Activated naive CD4-positive, alpha-beta T cell treated with anti-CD3 and anti-CD28 coated beads, Interleukin-2, amount 10 ng/mL, durations not matched to agents 7 days and 5 days (primary cell): ENCODE measurements around the gene PDE6B.

Experiments used
- CTCF ChIA-PET: fragments of 350-600 bp; sonication (Branson Sonifier 250); formaldehyde crosslinking; loops from one replicate; lab custom pipeline; 2021; ENCODE audit warnings: antibody characterized with exemption; lab: Charles Lee
- DNase-seq: peaks from one replicate; pipeline ENCODE4 v3.0.0-alpha.2; 2020
- H3K27ac Mint-ChIP-seq: one replicate; pipeline ENCODE4 v1.8.0; 2021; ENCODE audit warnings: mild to moderate bottlenecking, moderate library complexity, mixed read lengths
- H3K27me3 Mint-ChIP-seq: one replicate; pipeline ENCODE4 v1.8.0; 2021; ENCODE audit warnings: mild to moderate bottlenecking, mixed read lengths
- H3K36me3 Mint-ChIP-seq: one replicate; pipeline ENCODE4 v1.8.0; 2021; ENCODE audit warnings: mixed read lengths
- H3K4me1 Mint-ChIP-seq: one replicate; pipeline ENCODE4 v1.8.0; 2021; ENCODE audit warnings: mixed read lengths
- H3K4me3 Mint-ChIP-seq: one replicate; pipeline ENCODE4 v1.8.0; 2021; ENCODE audit warnings: mild to moderate bottlenecking, moderate library complexity, mixed read lengths
- H3K9me3 Mint-ChIP-seq: one replicate; pipeline ENCODE4 v1.8.0; 2021; ENCODE audit warnings: mixed read lengths

The PDE6B gene

GRCh38 chr4:622996-623913 lies 2.1 kb upstream of the PDE6B start:
- Mint-ChIP-seq H3K27me3 (no peaks in the 10 kb centered on the region), H3K4me1 (no peaks in the 10 kb centered on the region), H3K36me3 (no peaks in the 10 kb centered on the region), H3K9me3 (peaks cover 11% of the 10 kb centered on the region), H3K4me3 (no peak overlapping the region), H3K27ac (no peak overlapping the region)
- CTCF ChIA-PET = no interaction called here
- DNase-seq = no peak

DNA sequence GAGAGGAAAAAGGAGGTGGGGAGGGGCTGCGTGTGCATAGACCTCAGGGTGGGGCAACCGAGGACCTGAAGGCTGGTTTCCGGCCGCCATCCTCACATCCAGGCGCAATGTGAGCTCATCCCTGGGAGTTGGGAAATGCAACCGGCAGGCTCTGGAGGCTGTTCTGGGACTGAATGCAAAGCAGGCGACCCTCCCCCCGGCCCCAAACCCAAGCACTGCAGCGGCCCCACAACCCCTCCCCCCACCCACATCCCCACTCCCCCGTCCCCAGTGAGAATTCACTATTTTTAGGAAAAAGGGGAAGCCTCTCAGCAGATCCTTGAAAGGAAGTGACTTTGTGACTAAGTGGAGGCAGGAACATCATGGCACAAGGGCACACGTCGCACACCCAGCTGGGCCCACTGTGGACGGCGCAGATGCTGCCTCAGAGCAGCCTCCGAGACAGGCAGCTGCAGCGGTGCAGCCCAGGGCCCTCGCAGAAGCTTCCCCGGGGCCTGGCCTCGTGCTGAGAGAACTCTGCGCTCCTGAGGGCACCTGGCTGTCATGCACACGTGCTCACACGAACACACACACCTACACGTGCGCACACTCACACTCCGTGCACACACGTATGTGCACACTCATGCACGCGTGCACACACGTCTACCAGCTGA lies 1.3 kb upstream of the PDE6B start:
- DNase-seq = no peak
- Mint-ChIP-seq H3K4me3 (no peak overlapping the region), H3K36me3 (no peaks in the 10 kb centered on the region), H3K4me1 (no peaks in the 10 kb centered on the region), H3K27me3 (no peaks in the 10 kb centered on the region), H3K27ac (no peak overlapping the region), H3K9me3 (peaks cover 11% of the 10 kb centered on the region)
- CTCF ChIA-PET = no interaction called here

- Mint-ChIP-seq H3K9me3 (peaks cover 8% of the 10 kb centered on the region), H3K27me3 (no peaks in the 10 kb centered on the region)
Observed at GRCh38 chr4:625631-626161, 323 bp downstream of the PDE6B start.

DNA sequence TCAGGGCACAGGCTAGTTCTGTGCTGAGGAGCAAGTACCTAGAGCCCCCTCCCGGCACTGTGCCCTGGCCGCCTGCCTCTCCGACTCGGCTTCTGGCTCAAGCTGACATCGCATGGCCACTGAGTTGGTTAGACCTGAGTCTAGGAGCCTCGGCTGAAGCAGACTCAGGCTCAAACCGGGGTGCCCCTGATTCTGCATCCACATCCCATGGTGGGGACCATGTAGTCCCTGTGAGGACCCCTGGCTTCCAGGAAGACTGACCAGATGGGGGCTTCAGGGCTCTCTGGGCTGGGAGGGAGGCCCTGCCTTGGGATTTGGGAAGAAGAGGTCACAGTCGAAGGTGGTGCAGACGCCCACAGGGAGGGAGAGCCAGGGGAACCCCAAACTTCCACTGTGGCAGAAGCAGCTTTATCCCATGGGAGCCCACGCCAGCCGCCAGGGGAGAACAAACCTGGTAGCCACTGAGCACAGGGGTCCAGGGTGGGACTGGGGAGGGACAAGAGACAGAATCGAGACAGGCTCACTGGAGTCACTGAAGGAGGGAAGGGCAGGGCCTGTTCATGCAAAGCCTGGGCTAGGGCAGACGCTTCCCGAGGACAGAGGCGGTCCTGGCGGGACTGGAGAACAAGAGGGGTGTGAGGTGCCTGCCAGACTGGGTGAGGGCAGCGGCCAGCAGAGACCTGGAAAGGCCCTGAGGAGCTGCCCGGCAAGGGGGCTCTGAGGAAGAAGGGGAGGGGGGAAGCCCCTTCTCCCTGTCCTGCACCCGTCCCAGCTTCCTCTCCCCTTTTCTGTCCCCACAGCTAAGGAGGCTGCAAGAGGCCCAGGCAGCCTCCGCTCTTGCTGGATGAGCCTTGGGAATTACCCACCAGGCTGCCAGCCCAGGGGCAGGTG lies 1.1 kb downstream of the PDE6B start:
- no peaks in the 10 kb centered on the region for H3K36me3 Mint-ChIP-seq
- no peak for DNase-seq
- CTCF ChIA-PET = no interaction called here
- no peaks in the 10 kb centered on the region for H3K4me1 Mint-ChIP-seq
- no peaks in the 10 kb centered on the region for H3K27me3 Mint-ChIP-seq
- H3K27ac Mint-ChIP-seq = no peak overlapping the region
- no peak overlapping the region for H3K4me3 Mint-ChIP-seq
- peaks cover 15% of the 10 kb centered on the region for H3K9me3 Mint-ChIP-seq

More at GRCh38 chr4:625631-626161, 323 bp downstream of the PDE6B start:
- Mint-ChIP-seq H3K4me1 (no peaks in the 10 kb centered on the region), H3K27ac (no peak overlapping the region), H3K36me3 (no peaks in the 10 kb centered on the region), H3K4me3 (no peak overlapping the region)
- CTCF ChIA-PET = no interaction called here
- no peak for DNase-seq

DNA sequence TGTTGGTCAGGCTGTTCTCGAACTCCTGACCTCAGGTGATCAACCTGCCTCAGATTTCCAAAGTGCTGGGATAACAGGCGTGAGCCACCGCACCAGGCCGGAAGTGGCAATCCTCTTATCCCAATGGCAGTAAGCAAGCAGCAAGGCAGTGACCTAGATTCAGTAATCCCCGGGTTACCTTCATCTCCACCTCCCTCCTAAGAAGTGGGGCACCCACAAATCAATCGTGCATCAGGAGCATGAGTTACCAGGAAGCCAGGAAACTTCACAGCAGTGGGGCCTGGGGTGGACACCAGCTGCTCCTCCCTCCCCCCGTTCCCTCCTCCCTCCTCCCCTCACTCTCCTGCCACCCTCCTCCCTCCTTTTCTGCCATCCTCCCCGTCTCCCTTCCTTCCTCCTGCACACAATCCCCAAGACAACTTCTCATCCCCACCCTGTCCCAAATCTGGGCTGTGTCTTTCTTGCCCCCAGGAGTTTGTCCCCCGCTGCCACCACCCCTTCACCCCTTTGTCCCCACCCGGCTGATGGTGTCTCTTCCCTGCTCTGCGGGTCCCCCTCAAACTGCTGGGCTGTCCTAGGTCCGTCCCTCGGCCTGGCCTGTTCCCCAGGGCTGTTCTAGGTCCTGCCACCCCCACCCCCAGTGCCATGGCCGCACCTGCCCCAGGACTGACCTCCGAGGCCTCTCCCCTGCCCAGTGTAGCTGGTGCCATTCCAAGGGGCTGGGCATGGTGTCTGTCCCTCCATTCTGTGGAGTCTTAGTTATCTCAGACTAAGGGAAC lies 2.2 kb downstream of the PDE6B start:
- H3K36me3 Mint-ChIP-seq = no peaks in the 10 kb centered on the region
- no peaks in the 10 kb centered on the region for H3K27me3 Mint-ChIP-seq
- CTCF ChIA-PET = no interaction called here
- no peak for DNase-seq
- peaks cover 23% of the 10 kb centered on the region for H3K9me3 Mint-ChIP-seq
- no peak overlapping the region for H3K27ac Mint-ChIP-seq
- no peaks in the 10 kb centered on the region for H3K4me1 Mint-ChIP-seq
- no peak overlapping the region for H3K4me3 Mint-ChIP-seq

GRCh38 chr4:628311-628741 lies 3.0 kb downstream of the PDE6B start:
- Mint-ChIP-seq H3K9me3 (peaks cover 23% of the 10 kb centered on the region), H3K27ac (no peak overlapping the region), H3K4me3 (no peak overlapping the region), H3K4me1 (no peaks in the 10 kb centered on the region), H3K36me3 (no peaks in the 10 kb centered on the region), H3K27me3 (no peaks in the 10 kb centered on the region)
- no peak for DNase-seq
- CTCF ChIA-PET = no interaction called here

GRCh38 chr4:628821-629635 lies 3.7 kb downstream of the PDE6B start:
- Mint-ChIP-seq H3K4me1 (no peaks in the 10 kb centered on the region), H3K4me3 (no peak overlapping the region), H3K27ac (no peak overlapping the region), H3K9me3 (peaks cover 23% of the 10 kb centered on the region), H3K36me3 (no peaks in the 10 kb centered on the region), H3K27me3 (no peaks in the 10 kb centered on the region)
- CTCF ChIA-PET = no interaction called here
- no peak for DNase-seq

DNA sequence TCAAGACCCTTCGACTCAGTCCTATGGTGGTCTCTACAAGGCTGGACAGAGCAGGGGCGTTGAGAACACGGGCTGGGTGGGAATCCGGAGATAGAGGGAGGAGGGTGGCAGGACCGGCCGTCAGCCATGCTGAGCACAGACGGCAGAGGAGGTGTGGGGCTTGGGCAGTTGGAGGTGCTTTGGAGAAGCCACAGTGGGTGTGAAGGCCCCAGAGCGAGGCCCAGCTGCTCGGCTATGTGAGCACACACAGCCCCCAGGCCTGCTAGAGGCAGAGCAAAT lies 4.2 kb downstream of the PDE6B start:
- Mint-ChIP-seq H3K9me3 (peaks cover 23% of the 10 kb centered on the region), H3K4me1 (no peaks in the 10 kb centered on the region), H3K4me3 (no peak overlapping the region), H3K27me3 (no peaks in the 10 kb centered on the region), H3K36me3 (no peaks in the 10 kb centered on the region), H3K27ac (no peak overlapping the region)
- DNase-seq = no peak
- CTCF ChIA-PET = no interaction called here

DNA sequence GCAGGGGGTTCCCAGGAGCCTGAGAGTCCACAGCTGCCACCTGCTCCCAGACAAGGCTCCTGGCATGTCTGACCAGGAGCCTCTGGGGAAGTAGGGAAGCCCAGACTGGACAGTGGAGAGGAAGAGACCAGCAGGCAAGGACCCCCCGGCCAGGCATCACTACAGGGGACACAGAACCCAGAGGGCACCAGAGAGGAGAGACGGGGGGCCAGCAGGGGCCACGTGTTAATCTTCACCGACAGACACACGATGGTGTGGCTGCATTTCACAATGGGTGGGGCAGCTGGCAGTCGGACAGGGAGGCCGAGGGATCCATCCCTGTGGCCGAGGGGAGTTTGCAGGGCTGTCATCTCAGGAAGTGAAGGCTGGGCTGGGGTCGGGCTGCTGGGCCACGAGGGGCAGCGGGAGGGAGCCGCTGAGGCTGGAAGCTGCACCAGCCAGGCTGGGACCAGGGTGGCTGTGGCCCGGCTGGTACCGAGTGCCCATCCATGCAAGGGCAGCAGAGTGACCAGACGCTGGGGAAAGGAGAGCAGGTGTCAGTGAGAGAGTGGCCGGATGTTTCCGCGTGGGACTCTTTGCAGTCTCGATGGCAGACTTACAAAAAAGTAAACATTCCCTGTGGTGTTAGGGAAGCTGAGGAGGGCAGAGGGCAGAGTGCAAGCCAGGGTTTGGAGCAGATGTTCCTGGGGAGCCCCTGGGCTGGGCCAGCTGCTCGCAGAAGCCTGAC lies 4.7 kb downstream of the PDE6B start:
- no peak for DNase-seq
- no peaks in the 10 kb centered on the region for H3K4me1 Mint-ChIP-seq
- H3K27ac Mint-ChIP-seq = no peak overlapping the region
- H3K36me3 Mint-ChIP-seq = no peaks in the 10 kb centered on the region
- no peaks in the 10 kb centered on the region for H3K27me3 Mint-ChIP-seq
- CTCF ChIA-PET = no interaction called here
- no peak overlapping the region for H3K4me3 Mint-ChIP-seq
- peaks cover 23% of the 10 kb centered on the region for H3K9me3 Mint-ChIP-seq

DNA sequence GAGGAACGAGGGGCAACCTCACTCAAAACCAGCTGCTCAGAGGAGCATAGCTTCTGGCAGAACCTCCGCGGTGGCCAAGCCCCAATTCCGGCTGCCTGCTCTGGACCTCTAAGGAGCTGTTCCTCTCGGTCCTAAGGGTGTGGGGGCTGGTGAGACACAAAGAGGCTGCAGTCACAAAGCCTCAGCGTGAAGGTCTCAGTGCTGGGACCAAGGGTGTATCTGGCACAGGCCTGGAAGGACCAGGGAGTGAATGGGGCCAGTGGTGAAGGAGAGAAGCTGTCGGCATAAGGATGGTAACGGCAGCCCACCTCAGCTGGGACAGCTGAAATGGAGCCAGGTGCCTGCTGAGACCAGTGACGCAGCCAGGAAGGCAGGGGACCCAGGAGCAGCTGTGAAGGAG lies 5.3 kb downstream of the PDE6B start:
- DNase-seq = no peak
- no peaks in the 10 kb centered on the region for H3K27me3 Mint-ChIP-seq
- H3K9me3 Mint-ChIP-seq = peaks cover 23% of the 10 kb centered on the region

GRCh38 chr4:632196-632790 lies 6.9 kb downstream of the PDE6B start:
- Mint-ChIP-seq H3K36me3 (no peaks in the 10 kb centered on the region), H3K9me3 (peaks cover 23% of the 10 kb centered on the region), H3K27ac (no peak overlapping the region), H3K4me3 (no peak overlapping the region), H3K27me3 (no peaks in the 10 kb centered on the region), H3K4me1 (no peaks in the 10 kb centered on the region)
- DNase-seq = no peak
- CTCF ChIA-PET = no interaction called here

More for the DNA sequence above, 5.3 kb downstream of the PDE6B start:
- Mint-ChIP-seq H3K4me3 (no peak overlapping the region), H3K36me3 (no peaks in the 10 kb centered on the region), H3K27ac (no peak overlapping the region), H3K4me1 (no peaks in the 10 kb centered on the region)
- CTCF ChIA-PET = no interaction called here

DNA sequence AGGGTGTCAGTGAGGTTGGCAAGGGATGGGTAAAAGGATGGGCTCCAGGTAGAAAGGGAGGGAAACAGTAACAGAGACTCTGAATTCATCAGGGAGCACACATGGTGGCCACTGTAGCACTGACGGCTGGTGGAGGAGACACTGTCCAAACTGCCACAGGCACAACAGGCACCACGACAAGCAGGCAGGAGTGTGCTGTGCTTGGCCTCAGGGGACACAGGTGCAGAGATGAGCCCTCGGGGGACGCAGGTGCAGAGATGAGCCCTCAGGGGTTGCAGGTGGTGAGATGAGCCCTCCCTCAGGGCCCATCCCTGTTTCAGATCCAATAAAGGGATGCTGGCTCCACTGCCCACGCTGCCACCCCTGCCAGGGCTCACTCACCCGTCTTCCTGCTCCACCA lies 7.6 kb downstream of the PDE6B start:
- no peak for DNase-seq
- Mint-ChIP-seq H3K36me3 (no peaks in the 10 kb centered on the region), H3K9me3 (peaks cover 23% of the 10 kb centered on the region), H3K4me1 (no peaks in the 10 kb centered on the region), H3K27ac (no peak overlapping the region), H3K4me3 (no peak overlapping the region), H3K27me3 (no peaks in the 10 kb centered on the region)
- CTCF ChIA-PET = no interaction called here
